GM12864 (cell line): ENCODE results near the gene SLC35F4.

ENCODE experiments used
- DNase-seq: peaks from one replicate; pipeline ENCODE4 v3.0.0-alpha.2; 2011; ENCODE audit warnings: low read depth
- H3K4me3 ChIP-seq: 2 replicates; pipeline ENCODE4 v1.5.1; 2011; ENCODE audit warnings: mild to moderate bottlenecking, low read depth, low read length, control low read depth
- CTCF ChIP-seq: IDR thresholded peaks from 2 replicates; pipeline ENCODE4 v1.5.1; 2011; ENCODE audit warnings: low read depth, mild to moderate bottlenecking, moderate library complexity, low read length, control low read depth, inconsistent platforms; ENCODE audit errors: missing control alignments

Gene SLC35F4

GRCh38 chr14:57865403-57866198 lies at the start of gene SLC35F4:
Gene SLC35F4 (minus strand): TSS chr14:57866092.
- no peak for TF ChIP-seq CTCF
- no peak for DNase-seq
- H3K4me3 ChIP-seq = no peak within 1 kb of the TSS

GRCh38 chr14:57909626-57910025 lies 43.7 kb upstream of the SLC35F4 start:
- DNase-seq = no peak
- no peak for TF ChIP-seq CTCF

GRCh38 chr14:57903954-57904353 lies 38.1 kb upstream of the SLC35F4 start:
- no peak for TF ChIP-seq CTCF
- DNase-seq = no peak

More at GRCh38 chr14:57909626-57910025, 43.7 kb upstream of the SLC35F4 start:
- H3K4me3 ChIP-seq = no peak overlapping the region

GRCh38 chr14:57898837-57899572 lies 33.1 kb upstream of the SLC35F4 start:
- TF ChIP-seq CTCF = no peak
- DNase-seq = no peak
- H3K4me3 ChIP-seq = no peak overlapping the region

More at GRCh38 chr14:57903954-57904353, 38.1 kb upstream of the SLC35F4 start:
- no peak overlapping the region for H3K4me3 ChIP-seq

- no peak for DNase-seq
- no peak overlapping the region for H3K4me3 ChIP-seq
- TF ChIP-seq CTCF = no peak
Observed at GRCh38 chr14:57897144-57897748, 31.4 kb upstream of the SLC35F4 start.

- H3K4me3 ChIP-seq = no peak overlapping the region
- no peak for DNase-seq
- no peak for TF ChIP-seq CTCF
Observed at GRCh38 chr14:57889245-57889644, 23.4 kb upstream of the SLC35F4 start.
